Kidney (tissue), 14 donors: ENCODE results near the gene DOK4. TPM values are rescaled to one million over a fixed set of nuclear protein-coding genes. Genes with fewer than 3 reads are reported as not detected.

Source experiments
- DNase-seq, 5 donors: peaks; one replicate each; pipeline ENCODE4 v3.0.0-alpha.2; 2013 to 2020
- FAIRE-seq: peaks from 2 replicates; lab custom pipeline; 2012; peaks lifted over from hg19 to GRCh38; lab: Jason Lieb, UNC
- H3K27ac ChIP-seq, 2 donors: one replicate each; pipeline ENCODE4 v1.7.0; 2013; ENCODE audit warnings: low read depth in 2 of 2, low read length in 2 of 2, inconsistent platforms in 1 of 2
- H3K27me3 ChIP-seq: one replicate; pipeline ENCODE4 v1.7.1; 2013; ENCODE audit warnings: low read length, inconsistent platforms; ENCODE audit not compliant: control insufficient read depth, insufficient read depth
- H3K36me3 ChIP-seq, 3 donors: one replicate each; pipeline versions ENCODE4 v1.7.0 to v1.7.1; 2013; ENCODE audit warnings: low read length in 3 of 3, control low read depth in 1 of 3, inconsistent platforms in 1 of 3; ENCODE audit not compliant: insufficient read depth in 3 of 3, control insufficient read depth in 2 of 3
- H3K4me1 ChIP-seq, 3 donors: one replicate each; pipeline versions ENCODE4 v1.7.0 to v1.7.1; 2013; ENCODE audit warnings: low read length in 3 of 3, inconsistent platforms in 1 of 3, low read depth in 1 of 3; ENCODE audit not compliant: control insufficient read depth in 2 of 3, insufficient read depth in 2 of 3
- H3K4me3 ChIP-seq, 3 donors: one replicate each; pipeline versions ENCODE4 v1.7.0 to v1.8.1; 2013; ENCODE audit warnings: low read length in 3 of 3, control low read depth in 1 of 3, inconsistent platforms in 1 of 3
- H3K9ac ChIP-seq, 3 donors: one replicate each; pipeline versions ENCODE4 v1.7.0 to v1.7.1; 2013; ENCODE audit warnings: low read length in 3 of 3, control low read depth in 1 of 3, inconsistent platforms in 1 of 3
- H3K9me3 ChIP-seq, 3 donors: one replicate each; pipeline versions ENCODE4 v1.7.0 to v1.7.1; 2013; ENCODE audit warnings: low read length in 3 of 3, control low read depth in 1 of 3, inconsistent platforms in 1 of 3; ENCODE audit not compliant: control insufficient read depth in 2 of 3, insufficient read depth in 1 of 3
- CTCF ChIP-seq: IDR thresholded peaks from 3 replicates; pipeline ENCODE4 v1.5.1; 2012; ENCODE audit warnings: mild to moderate bottlenecking, moderate library complexity, borderline replicate concordance; ENCODE audit not compliant: insufficient read depth; ENCODE audit errors: extremely low read depth
- intact Hi-C: fragments of 100-400 bp; cut with DNase I; formaldehyde crosslinking; loops from one replicate; pipeline ENCODE4 v1.11.1; 2022
- polyA plus RNA-seq: library from polyadenylated mRNA; stranded (reverse); fragments of 350-450 nt; fragmentation: Illumina TruSeq; extraction: RNeasy Lipid Tissue Mini Kit (QIAGEN cat#74804); gene quantifications from one replicate; pipeline ENCODE4 v1.2.3, GENCODE V29; 2014; ENCODE audit warnings: low read depth, low replicate concordance; ENCODE audit not compliant: insufficient read depth
- total RNA-seq: library from RNA; stranded (reverse); fragmentation: NEBNext Ultra II Directional; extraction: Animal tissue kit (Norgen Biotek cat#: 25700); gene quantifications from one replicate; pipeline ENCODE4 v1.2.1, GENCODE V29; 2021
- donor health status: control.
- donor health status: control.
- donor health status: control.
- donor health status: control.
- donor health status: control.
- donor health status: DM: yes; HTN: yes; CAD: no.
- donor health status: Normal renal cell carcinoma (clear cell type).

The DOK4 gene
- total and polyA plus RNA-seq, 2 donors from 2014 or later: 57.2 to 63.7 TPM

DNA sequence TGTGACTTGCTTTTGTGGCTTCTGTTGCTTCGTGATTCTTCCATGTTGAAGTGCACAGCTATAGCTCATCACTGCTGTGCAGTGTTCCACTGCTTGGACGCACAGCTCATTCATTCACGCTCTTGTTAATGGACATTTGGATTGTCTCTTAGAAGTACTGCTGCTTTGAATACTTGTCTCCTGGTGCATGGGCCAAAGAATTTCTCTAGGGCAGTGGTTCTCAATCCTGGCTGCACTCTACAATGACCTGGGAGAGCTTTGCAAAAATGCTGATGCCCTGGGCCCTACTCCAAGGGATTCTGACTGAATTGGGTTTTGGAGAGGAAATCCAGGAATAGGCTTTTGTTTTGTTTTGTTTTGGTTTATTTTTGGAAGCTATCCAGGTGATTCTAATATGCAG lies 61.7 kb downstream of the DOK4 start:
- no peak overlapping the region for H3K27ac ChIP-seq

DNA sequence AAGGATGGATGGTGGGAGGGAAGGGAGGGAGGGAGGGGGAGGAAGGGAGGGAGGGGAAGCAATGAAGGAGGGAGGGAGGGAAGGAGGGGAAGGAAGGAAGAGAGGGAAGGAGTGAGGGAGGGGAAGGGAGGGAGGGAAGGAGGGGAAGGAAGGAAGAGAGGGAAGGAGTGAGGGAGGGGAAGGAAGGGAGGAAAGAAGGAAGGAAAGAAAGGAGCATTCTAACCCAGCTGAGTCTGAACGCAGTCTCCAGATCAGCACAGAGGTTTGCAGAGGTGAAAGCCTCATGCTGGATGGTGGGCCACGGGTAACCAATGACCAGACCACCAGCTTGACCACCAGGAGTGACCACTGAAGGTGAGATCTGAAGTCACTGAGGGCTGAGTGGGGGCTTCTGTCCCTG lies 63.1 kb downstream of the DOK4 start:
- Histone ChIP-seq H3K4me3 (no peak overlapping the region), H3K4me1 (peaks cover 0 to 12% (median 4%) of the 10 kb centered on the region in 3 donors), H3K36me3 (no peaks in the 10 kb centered on the region), H3K9me3 (no peaks in the 10 kb centered on the region), H3K27me3 (no peaks in the 10 kb centered on the region), H3K27ac (no peak overlapping the region), H3K9ac (no peak overlapping the region)
- intact Hi-C loops: no loop called here
- no peak for DNase-seq
- TF ChIP-seq CTCF: no peak
- FAIRE-seq: no peak

More for the DNA sequence above, 61.7 kb downstream of the DOK4 start:
- FAIRE-seq (no peak), DNase-seq (no peak)
- H3K36me3 ChIP-seq: peaks cover 0 to 8% (median 5%) of the 10 kb centered on the region in 3 donors
- no peak overlapping the region for H3K9ac ChIP-seq
- no peaks in the 10 kb centered on the region for H3K27me3 ChIP-seq
- no peak overlapping the region for H3K4me3 ChIP-seq
- intact Hi-C loops: no loop called here
- no peaks in the 10 kb centered on the region for H3K9me3 ChIP-seq
- TF ChIP-seq CTCF: no peak
- H3K4me1 ChIP-seq: peaks cover 0 to 6% (median 4%) of the 10 kb centered on the region in 3 donors

DNA sequence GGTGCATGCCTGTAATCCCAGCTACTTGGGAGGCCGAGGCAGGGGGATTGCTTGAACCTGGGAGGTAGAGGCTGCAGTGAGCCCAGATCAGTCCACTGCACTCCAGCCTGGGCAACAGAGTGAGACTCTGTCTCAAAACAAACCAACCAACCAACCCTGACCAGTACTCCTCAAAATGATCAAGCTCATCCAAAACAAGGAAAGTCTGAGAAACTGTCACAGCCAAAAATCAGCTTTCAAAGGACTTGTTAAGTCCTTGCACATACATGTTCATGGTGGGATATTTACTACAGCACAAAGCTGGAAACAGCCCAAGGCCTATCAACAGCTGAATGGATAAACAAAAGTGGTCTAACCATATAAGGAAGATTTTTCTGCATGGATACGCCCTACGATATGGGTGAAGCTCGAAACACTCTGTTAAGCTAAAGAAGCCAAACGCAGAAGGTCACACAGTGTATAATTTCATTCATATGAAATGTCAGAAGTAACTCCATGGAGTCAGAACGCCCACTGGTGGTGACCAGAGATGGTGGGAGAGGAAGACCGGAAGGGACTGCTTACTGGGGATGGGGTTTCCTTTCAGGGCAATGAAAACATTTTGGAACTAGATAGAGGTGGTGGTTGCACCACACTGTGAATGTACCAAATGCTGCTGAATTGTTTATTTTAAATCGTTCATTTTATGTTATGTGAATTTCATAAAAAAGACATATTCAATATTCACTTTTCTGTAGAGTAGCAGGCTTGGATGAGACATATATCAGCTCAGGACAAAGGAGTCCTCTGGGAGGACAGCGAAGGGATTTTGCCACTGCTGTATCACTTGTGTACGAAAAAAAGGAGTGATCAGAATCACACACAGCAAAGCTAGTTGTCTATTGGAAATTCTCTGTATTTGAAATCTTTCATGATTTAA lies 64.0 kb downstream of the DOK4 start:
- H3K36me3 ChIP-seq: no peaks in the 10 kb centered on the region
- H3K9me3 ChIP-seq: no peaks in the 10 kb centered on the region
- TF ChIP-seq CTCF: peak; percentile 56
- intact Hi-C loops: no loop called here
- FAIRE-seq (no peak), DNase-seq (peak in 3 of 5 donors; percentile 69 to 93 (median 79))
- H3K9ac ChIP-seq: no peak overlapping the region
- H3K27me3 ChIP-seq: no peaks in the 10 kb centered on the region
- no peak overlapping the region for H3K27ac ChIP-seq
- peaks cover 0 to 16% (median 4%) of the 10 kb centered on the region in 3 donors for H3K4me1 ChIP-seq
- no peak overlapping the region for H3K4me3 ChIP-seq

Other genes with a start within 250 kb of the DOK4 start
- 61.5 TPM for gene ARL2BP, start 241.2 kb downstream of the DOK4 start, total RNA-seq
- 53.9 TPM for gene ARL2BP, start 241.2 kb downstream of the DOK4 start, polyA plus RNA-seq
- 64.4 TPM for gene PLLP, start 201.8 kb downstream of the DOK4 start, total RNA-seq
- gene PLLP, start 201.8 kb downstream of the DOK4 start, polyA plus RNA-seq: 83.8 TPM
- gene CCL22, start 127.7 kb downstream of the DOK4 start, total RNA-seq: 1.3 TPM
- not detected for gene CCL22, start 127.7 kb downstream of the DOK4 start, polyA plus RNA-seq
- 46.4 TPM for gene CX3CL1, start 114.0 kb downstream of the DOK4 start, total RNA-seq
- gene CX3CL1, start 114.0 kb downstream of the DOK4 start, polyA plus RNA-seq: 39.1 TPM
- gene CCL17, start 81.7 kb downstream of the DOK4 start, total RNA-seq: 1.5 TPM
- not detected for gene CCL17, start 81.7 kb downstream of the DOK4 start, polyA plus RNA-seq
- gene CIAPIN1, start 39.1 kb downstream of the DOK4 start, total RNA-seq: 53.6 TPM
- gene CIAPIN1, start 39.1 kb downstream of the DOK4 start, polyA plus RNA-seq: 56.3 TPM
- gene COQ9, start 39.0 kb downstream of the DOK4 start, total RNA-seq: 78.0 TPM
- 200 TPM for gene COQ9, start 39.0 kb downstream of the DOK4 start, polyA plus RNA-seq
- 58.9 TPM for gene POLR2C, start 23.8 kb downstream of the DOK4 start, total RNA-seq
- 68.9 TPM for gene POLR2C, start 23.8 kb downstream of the DOK4 start, polyA plus RNA-seq
- gene CCDC102A, start 50.1 kb upstream of the DOK4 start, total RNA-seq: 11.9 TPM
- gene CCDC102A, start 50.1 kb upstream of the DOK4 start, polyA plus RNA-seq: 5.7 TPM
- 2.2 TPM for gene ADGRG5, start 56.1 kb upstream of the DOK4 start, total RNA-seq
- gene ADGRG5, start 56.1 kb upstream of the DOK4 start, polyA plus RNA-seq: 0.15 TPM
- 351 TPM for gene ADGRG1, start 142.1 kb upstream of the DOK4 start, total RNA-seq
- gene ADGRG1, start 142.1 kb upstream of the DOK4 start, polyA plus RNA-seq: 188 TPM
- gene ADGRG3, start 181.8 kb upstream of the DOK4 start, total RNA-seq: 1.8 TPM
- gene ADGRG3, start 181.8 kb upstream of the DOK4 start, polyA plus RNA-seq: 0.17 TPM
- gene DRC7, start 208.3 kb upstream of the DOK4 start, total RNA-seq: 3.2 TPM
- 1.8 TPM for gene DRC7, start 208.3 kb upstream of the DOK4 start, polyA plus RNA-seq
- gene KATNB1, start 249.3 kb upstream of the DOK4 start, total RNA-seq: 14.5 TPM
- gene KATNB1, start 249.3 kb upstream of the DOK4 start, polyA plus RNA-seq: 13.9 TPM